ENCODE measurements around the gene HPCAL4.
A peak's percentile ranks its signal among the peaks of the same experiment; 100 is the strongest.

HPCAL4 gene

DNA sequence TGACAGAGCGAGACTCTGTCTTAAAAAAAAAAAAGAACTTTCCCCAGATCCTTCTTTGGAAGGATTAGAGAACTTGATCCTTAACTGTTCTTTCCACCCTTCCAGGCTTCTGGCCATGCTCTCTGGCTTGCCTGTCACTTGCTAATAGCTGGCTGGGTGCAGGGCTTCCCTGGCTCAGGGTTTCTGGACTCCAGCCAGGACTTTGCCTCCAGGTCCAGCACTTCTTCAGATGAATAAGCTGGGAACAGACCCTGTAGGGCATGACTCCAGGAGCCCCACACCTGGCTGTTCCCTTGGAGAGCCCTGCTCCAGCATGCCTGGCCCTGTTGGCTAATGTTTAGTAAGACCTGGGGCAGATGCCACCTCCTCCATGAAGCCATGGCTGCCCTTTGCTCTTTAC lies 16.0 kb downstream of the HPCAL4 start:
- DNase-seq: no peak

- DNase-seq: no peak
Observed at GRCh38 chr1:39673215-39673614, 18.0 kb downstream of the HPCAL4 start.

- no peak for DNase-seq
Observed at GRCh38 chr1:39672551-39672947, 18.7 kb downstream of the HPCAL4 start.

GRCh38 chr1:39671793-39672550 lies 19.3 kb downstream of the HPCAL4 start, which contains the start of gene NT5C1A:
Gene NT5C1A (minus strand): TSS chr1:39672107. CDS start chr1:39672038, 69 bp downstream.
- no peak for DNase-seq

- DNase-seq: no peak
Observed at GRCh38 chr1:39671433-39671792, 19.8 kb downstream of the HPCAL4 start.

- DNase-seq: no peak
Observed at GRCh38 chr1:39670689-39671088, 20.5 kb downstream of the HPCAL4 start.

- no peak for DNase-seq
Observed at GRCh38 chr1:39668894-39669293, 22.3 kb downstream of the HPCAL4 start.

DNA sequence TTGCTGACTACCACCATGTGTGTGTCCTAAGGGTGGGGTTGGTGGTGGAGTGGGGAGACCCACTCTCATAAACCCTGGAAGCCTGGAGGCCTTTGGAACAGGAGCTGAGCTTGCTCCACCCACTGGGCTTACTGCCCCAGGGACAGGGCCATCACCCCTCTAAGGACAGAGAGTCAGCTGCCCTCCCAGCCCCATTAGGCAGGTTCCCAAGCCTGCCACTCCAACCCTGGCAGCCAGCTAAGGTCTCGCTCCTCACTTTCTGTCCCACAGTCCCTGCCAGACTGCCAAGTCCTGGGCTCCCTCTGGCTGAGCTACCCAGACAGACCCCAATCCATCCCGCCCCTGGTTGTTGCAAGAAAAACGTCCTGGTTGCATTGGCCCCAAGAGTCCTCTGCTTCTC lies 23.1 kb downstream of the HPCAL4 start:
- DNase-seq: no peak

DNA sequence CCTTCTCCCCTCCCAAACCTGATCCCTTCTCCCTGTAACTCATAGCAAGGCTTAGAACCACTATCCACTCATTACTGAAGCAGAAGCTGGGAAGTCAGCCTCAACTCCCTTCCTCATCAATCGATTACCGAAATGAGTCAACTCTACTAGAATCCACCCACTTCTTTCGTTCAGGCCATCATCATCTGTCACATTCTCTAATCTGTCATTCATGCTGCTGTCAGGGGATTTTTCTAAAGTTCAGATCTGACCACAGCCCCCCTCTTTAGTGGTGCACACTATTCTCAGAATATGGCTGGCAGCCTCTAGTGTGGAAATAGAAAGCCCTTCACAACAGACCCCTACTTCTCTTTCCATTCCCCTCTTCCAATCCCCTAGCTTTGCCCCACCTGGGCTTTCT lies 24.5 kb downstream of the HPCAL4 start:
- DNase-seq: no peak

GRCh38 chr1:39663559-39663958 lies 27.7 kb downstream of the HPCAL4 start:
- DNase-seq: no peak

- no peak for DNase-seq
Observed at GRCh38 chr1:39662861-39663260, 28.4 kb downstream of the HPCAL4 start.

DNA sequence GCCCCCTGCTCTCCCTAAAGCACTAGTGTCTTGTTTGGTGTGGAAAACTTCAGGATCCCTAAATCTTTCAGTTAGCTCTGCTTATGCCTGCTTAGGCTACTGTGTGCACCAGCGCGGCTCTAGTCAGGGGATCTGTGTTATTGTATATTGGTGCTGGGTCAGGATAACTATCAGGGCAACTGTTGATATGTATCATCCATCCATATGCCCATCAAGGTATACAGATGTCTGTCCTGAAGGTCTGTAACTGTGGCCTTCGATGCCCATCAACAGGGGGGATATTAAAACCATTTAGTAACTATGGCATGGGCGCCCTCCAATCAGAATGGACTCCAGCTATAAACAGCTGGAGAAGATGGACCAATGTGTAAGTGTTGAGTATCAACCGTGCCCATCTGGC lies 31.7 kb downstream of the HPCAL4 start:
- no peak for DNase-seq

DNA sequence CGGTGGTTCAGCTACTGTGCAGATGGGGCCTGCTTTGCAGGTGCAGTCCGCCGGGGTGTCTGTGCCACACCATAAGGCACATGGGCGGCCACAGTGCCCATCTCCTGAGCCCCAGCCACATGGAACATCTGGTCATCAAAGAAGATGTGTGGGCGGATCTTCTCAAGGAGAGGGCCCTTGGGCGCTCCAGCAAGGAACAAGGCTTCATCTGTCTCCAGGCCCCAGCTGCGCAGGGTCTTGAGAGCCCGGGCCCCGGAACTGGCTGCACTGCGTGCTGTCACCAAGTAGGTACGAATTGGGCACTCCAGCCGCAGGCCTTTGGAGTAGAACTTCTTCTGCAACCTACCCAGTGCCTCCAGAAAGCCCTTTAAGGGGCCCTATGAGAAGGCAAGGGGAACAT lies 32.1 kb downstream of the HPCAL4 start:
- no peak for DNase-seq

DNA sequence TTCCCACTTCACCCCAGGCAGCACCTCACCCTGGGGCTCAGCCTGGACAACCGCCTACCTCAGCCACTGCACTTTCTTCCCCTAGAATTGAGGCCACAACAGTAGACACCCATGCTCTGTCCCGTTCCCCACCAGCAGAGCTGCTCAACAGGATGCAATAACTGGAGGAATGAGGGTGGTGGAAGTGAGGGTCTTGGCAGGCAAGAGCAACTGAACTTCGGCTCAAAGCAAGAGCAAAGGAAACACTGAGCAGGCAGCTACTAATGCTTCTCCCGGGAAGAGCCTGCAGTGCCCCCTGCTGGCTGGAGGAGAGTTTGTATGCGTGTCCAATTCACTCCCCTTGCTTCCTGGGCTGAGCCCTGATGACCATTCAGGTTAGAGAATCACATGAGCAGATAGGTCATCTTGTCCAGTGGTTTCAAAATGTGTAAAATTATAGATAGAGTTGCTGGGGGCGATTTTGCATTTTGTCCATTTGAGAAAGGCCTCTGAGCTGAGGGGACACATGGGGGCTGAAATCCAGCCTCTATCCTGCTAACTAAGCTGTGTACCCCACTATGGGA lies 33.2 kb downstream of the HPCAL4 start:
- DNase-seq: peak; percentile 68

DNA sequence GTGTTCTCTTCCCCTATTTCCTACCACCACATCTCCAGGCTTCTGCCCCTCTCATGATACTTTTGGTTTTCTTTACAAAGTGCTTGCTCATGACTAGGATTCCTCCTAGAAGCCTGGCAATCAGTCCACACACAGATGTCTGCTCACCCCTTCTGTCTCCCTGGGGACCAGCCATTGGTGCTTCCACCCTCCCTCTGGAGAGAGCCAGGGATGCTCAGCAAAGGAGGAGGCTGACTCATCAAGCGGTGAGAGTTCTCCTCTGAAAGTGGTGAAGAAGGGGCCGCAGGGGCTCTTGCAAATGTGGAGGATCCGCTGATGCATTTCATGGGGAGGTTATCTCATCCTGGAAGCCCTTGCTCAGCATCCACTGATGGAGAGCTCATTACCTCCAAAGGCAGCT lies 33.8 kb downstream of the HPCAL4 start:
- peak; percentile 83 for DNase-seq

GRCh38 chr1:39656391-39656790 lies 34.8 kb downstream of the HPCAL4 start:
- no peak for DNase-seq

GRCh38 chr1:39655578-39656268 lies 35.5 kb downstream of the HPCAL4 start:
- DNase-seq: no peak

GRCh38 chr1:39654291-39654690 lies 36.9 kb downstream of the HPCAL4 start:
- DNase-seq: no peak

- peak; percentile 74 for DNase-seq
Observed at GRCh38 chr1:39653546-39654031, 37.6 kb downstream of the HPCAL4 start.

DNA sequence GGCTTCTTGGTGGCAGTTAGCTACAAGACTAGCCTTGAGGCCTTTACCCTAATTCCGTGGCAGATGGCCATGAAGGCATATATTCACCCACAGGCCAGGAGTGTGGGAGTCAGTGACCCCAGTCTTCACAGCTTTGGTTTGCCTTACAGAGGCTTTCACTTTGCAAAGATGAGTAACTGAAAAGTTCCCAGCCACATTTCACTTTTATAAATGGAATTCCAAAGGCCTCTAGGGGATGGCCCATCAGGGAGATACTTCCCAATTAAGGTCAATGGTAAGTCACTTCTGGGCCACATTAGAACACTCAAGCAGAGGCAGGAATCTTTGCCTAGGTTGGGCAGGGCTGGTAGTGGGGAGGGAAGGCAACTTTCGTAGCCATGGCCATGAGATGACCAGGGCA lies 38.7 kb downstream of the HPCAL4 start:
- DNase-seq: peak; percentile 69

GRCh38 chr1:39652105-39652504 lies 39.1 kb downstream of the HPCAL4 start:
- DNase-seq: no peak

DNA sequence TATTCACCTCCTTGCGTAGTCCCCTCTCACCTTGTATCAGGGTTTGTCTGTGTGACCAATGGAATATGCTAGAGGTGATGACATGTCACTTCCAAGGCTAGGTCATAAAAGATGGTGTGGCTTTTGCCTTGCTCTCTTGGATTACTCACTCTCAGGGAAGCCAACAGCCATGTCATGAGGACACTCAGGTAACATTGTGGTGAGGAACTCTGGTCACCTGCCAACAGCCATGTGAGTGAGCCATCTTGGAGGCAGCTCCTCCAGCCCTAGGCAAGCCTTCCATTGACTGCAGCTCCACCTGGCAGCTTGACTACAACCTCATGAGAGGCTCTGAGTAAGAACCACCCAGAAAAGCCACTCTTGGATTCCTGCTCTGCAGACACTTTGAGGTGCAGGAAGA lies 40.8 kb downstream of the HPCAL4 start:
- no peak for DNase-seq

- no peak for DNase-seq
Observed at GRCh38 chr1:39649636-39650185, 41.5 kb downstream of the HPCAL4 start.

DNA sequence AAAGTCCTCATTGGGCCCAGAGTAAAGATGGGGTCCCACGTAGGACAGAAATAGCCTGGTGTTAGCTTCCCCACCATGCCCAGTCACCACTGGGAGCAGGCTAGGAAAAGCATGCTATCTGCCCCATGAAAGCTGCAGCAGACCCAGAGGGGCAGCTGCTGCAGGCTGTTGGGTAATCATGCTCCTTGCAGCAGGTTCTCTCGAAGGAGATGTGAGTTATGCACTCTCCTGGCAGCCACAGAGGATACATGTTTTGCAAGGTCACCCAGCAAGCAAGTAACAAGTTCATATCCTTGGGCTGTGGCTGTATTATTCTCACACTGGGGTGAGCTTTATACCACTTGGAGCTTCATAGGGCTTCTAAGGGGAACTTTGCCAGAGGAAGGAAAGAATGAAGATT lies 42.7 kb downstream of the HPCAL4 start:
- no peak for DNase-seq

Data from fibroblast of skin of back (primary cell).